PC-3 (cell line): ENCODE data around the gene GINS2. TPM values are rescaled to one million over a fixed set of nuclear protein-coding genes. Genes with fewer than 3 reads are reported as not detected.

Experiments used
- ATAC-seq: fragments of 200-7000 bp; cut with Tn5 transposase; 2 replicates; pipeline ENCODE4 v1.9.1; 2020; ENCODE audit warnings: mild to moderate bottlenecking, moderate library complexity
- BruUV-seq: library from RNA; stranded (reverse); fragments of 400-500 nt; replicated peaks from 2 replicates; lab custom pipeline; 2021; lab: Mats Ljungman, UMichigan
- CTCF ChIA-PET: fragments of 300-600 bp; sonication (Branson Sonifier 250); formaldehyde crosslinking; loops from one replicate; lab custom pipeline; 2022; ENCODE audit warnings: antibody characterized with exemption; lab: Charles Lee
- POLR2A ChIA-PET: fragments of 300-600 bp; sonication (Branson Sonifier 250); formaldehyde crosslinking; loops from one replicate; lab custom pipeline; 2022; ENCODE audit warnings: antibody characterized with exemption; ENCODE audit not compliant: unreplicated experiment; lab: Charles Lee
- DNase-seq: peaks from one replicate; pipeline ENCODE4 v3.0.0-alpha.2; 2015
- H2AFZ ChIP-seq: fragments of 300-600 bp; sonication (generic); 2 replicates; pipeline ENCODE4 v1.6.0; 2016; ENCODE audit warnings: antibody characterized with exemption, low read length
- H3F3A ChIP-seq: fragments of 300-600 bp; sonication (generic); one replicate; pipeline ENCODE4 v1.6.0; 2017; ENCODE audit warnings: antibody characterized with exemption, low read length, control low read depth, mild to moderate bottlenecking; ENCODE audit not compliant: unreplicated experiment
- H3K27ac ChIP-seq: fragments of 300-600 bp; sonication (generic); 2 replicates; pipeline ENCODE4 v1.5.1; 2016; ENCODE audit warnings: mild to moderate bottlenecking, low read length
- H3K27me3 ChIP-seq: fragments of 300-600 bp; sonication (generic); 2 replicates; pipeline ENCODE4 v1.6.1; 2016; ENCODE audit warnings: low read length, mixed read lengths
- H3K36me3 ChIP-seq: fragments of 300-600 bp; sonication (generic); 2 replicates; pipeline ENCODE4 v1.6.1; 2016; ENCODE audit warnings: low read depth, mixed run types, low read length, mixed read lengths
- H3K4me1 ChIP-seq: fragments of 300-600 bp; sonication (generic); 2 replicates; pipeline ENCODE4 v1.5.1; 2016; ENCODE audit warnings: low read length; ENCODE audit not compliant: insufficient read depth
- H3K4me2 ChIP-seq: fragments of 300-600 bp; sonication (generic); 2 replicates; pipeline ENCODE4 v1.6.0; 2016; ENCODE audit warnings: low read length
- H3K4me3 ChIP-seq: fragments of 300-600 bp; sonication (generic); 2 replicates; pipeline ENCODE4 v1.5.1; 2016; ENCODE audit warnings: mild to moderate bottlenecking, low read length, mixed read lengths
- H3K79me2 ChIP-seq: fragments of 300-600 bp; sonication (generic); 2 replicates; pipeline ENCODE4 v1.6.1; 2017; ENCODE audit warnings: low read length, mixed read lengths
- H3K9ac ChIP-seq: fragments of 300-600 bp; sonication (generic); 2 replicates; pipeline ENCODE4 v1.6.0; 2016; ENCODE audit warnings: mild to moderate bottlenecking, low read length
- H3K9me2 ChIP-seq: fragments of 300-600 bp; sonication (generic); replicated peaks from 2 replicates; pipeline ENCODE4 v1.6.1; 2016; ENCODE audit warnings: mixed run types, low read length, mixed read lengths
- H3K9me3 ChIP-seq: fragments of 300-600 bp; sonication (generic); 2 replicates; pipeline ENCODE4 v1.6.1; 2016; ENCODE audit warnings: low read length, mixed read lengths
- H4K20me1 ChIP-seq: fragments of 300-600 bp; sonication (generic); 2 replicates; pipeline ENCODE4 v1.6.1; 2016; ENCODE audit warnings: low read length, mixed read lengths
- EZH2 ChIP-seq: fragments of 300-600 bp; sonication (generic); IDR thresholded peaks from one replicate; pipeline ENCODE4 v1.6.1; 2017; ENCODE audit warnings: antibody characterized with exemption, mild to moderate bottlenecking, low read length; ENCODE audit not compliant: unreplicated experiment
- EZH2phosphoT487 ChIP-seq: fragments of 300-600 bp; sonication (generic); IDR thresholded peaks from 2 replicates; pipeline ENCODE4 v1.6.1; 2018; ENCODE audit warnings: mild to moderate bottlenecking, antibody characterized with exemption, low read length, borderline replicate concordance
- intact Hi-C: fragments of 100-400 bp; cut with micrococcal nuclease; formaldehyde crosslinking; loops from 2 replicates; pipeline ENCODE4 v1.9.0; 2023
- total RNA-seq: library from RNA; depleted of rRNA; stranded (reverse); fragments of >200 nt; gene quantifications from 2 replicates; pipeline ENCODE4 v1.2.3, GENCODE V29; 2014
- TF ChIP-seq, protein P1 (sequence below): fragments of 300-600 bp; sonication (generic); conservative IDR thresholded peaks from 2 replicates; pipeline ENCODE4 v1.5.1; 2017; ENCODE audit warnings: antibody characterized with exemption, low read depth, mild to moderate bottlenecking, low read length

The GINS2 gene
- total RNA-seq, 1 experiment from 2014 or later, result 28.7 TPM

DNA sequence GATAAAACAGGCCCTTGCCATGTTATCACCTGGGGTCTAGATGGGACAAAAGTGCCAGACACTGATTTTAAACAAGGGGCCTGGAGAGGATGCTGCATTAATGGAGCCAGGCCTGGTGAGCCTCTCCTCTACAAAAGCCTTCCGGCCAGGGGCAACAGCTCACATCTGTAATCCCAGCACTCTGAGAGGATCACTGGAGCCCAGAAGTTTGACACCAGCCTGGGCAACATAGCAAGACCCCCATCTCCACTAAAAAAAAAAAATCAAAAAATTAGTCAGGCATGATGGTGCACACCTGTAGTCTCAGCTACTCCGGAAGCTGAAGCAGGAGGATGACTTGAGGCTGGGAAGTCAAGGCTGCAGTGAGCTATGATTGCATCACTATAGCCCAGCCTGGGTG is 3.5 kb downstream of the GINS2 start:
- no peak for TF ChIP-seq EZH2
- no peak for TF ChIP-seq EZH2phosphoT487
- TF ChIP-seq, protein P1, sequence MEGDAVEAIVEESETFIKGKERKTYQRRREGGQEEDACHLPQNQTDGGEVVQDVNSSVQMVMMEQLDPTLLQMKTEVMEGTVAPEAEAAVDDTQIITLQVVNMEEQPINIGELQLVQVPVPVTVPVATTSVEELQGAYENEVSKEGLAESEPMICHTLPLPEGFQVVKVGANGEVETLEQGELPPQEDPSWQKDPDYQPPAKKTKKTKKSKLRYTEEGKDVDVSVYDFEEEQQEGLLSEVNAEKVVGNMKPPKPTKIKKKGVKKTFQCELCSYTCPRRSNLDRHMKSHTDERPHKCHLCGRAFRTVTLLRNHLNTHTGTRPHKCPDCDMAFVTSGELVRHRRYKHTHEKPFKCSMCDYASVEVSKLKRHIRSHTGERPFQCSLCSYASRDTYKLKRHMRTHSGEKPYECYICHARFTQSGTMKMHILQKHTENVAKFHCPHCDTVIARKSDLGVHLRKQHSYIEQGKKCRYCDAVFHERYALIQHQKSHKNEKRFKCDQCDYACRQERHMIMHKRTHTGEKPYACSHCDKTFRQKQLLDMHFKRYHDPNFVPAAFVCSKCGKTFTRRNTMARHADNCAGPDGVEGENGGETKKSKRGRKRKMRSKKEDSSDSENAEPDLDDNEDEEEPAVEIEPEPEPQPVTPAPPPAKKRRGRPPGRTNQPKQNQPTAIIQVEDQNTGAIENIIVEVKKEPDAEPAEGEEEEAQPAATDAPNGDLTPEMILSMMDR, result no peak
- Histone ChIP-seq H3K9ac (no peak overlapping the region), H3K36me3 (peaks cover 7% of the 10 kb centered on the region), H4K20me1 (peaks cover 10% of the 10 kb centered on the region; the same call in 1 of the 2 replicates), H3K27me3 (no peaks in the 10 kb centered on the region), H3F3A (no peaks in the 10 kb centered on the region), H3K9me3 (no peaks in the 10 kb centered on the region), H3K27ac (no peak overlapping the region), H3K4me3 (no peak overlapping the region), H3K4me1 (peaks cover 14% of the 10 kb centered on the region), H3K79me2 (peaks cover 28% of the 10 kb centered on the region), H3K4me2 (no peak overlapping the region), H3K9me2 (no peaks in the 10 kb centered on the region), H2AFZ (no peak overlapping the region)
- DNase-seq, result no peak
- POLR2A ChIA-PET, result no interaction called here
- CTCF ChIA-PET, result interaction anchor here (0.6 kb wide), 1 partner anchor 35 kb away, joined by 6 read pairs; no protein-coding TSS in a partner anchor
- intact Hi-C loops, result no loop called here
- no TSS peak for BruUV-seq
- ATAC-seq, result no peak

- H2AFZ ChIP-seq, result no peak overlapping the region
- H3K4me2 ChIP-seq, result no peak overlapping the region
- ATAC-seq (no peak), DNase-seq (no peak)
- no peaks in the 10 kb centered on the region for H3K27me3 ChIP-seq
- intact Hi-C loops, result no loop called here
- peaks cover 8% of the 10 kb centered on the region; the same call in 1 of the 2 replicates for H3K4me1 ChIP-seq
- no peak overlapping the region for H3K9ac ChIP-seq
- ChIA-PET POLR2A (no interaction called here), CTCF (no interaction called here)
- no peak overlapping the region for H3K4me3 ChIP-seq
- TF ChIP-seq EZH2phosphoT487, result no peak
- TF ChIP-seq, protein P1, result no peak
- TF ChIP-seq EZH2, result no peak
- H3K27ac ChIP-seq, result no peak overlapping the region
- no peaks in the 10 kb centered on the region for H3F3A ChIP-seq
- H4K20me1 ChIP-seq, result peaks cover 10% of the 10 kb centered on the region; the same call in 1 of the 2 replicates
- H3K9me2 ChIP-seq, result no peaks in the 10 kb centered on the region
- peaks cover 8% of the 10 kb centered on the region for H3K36me3 ChIP-seq
- H3K9me3 ChIP-seq, result no peaks in the 10 kb centered on the region
- peaks cover 25% of the 10 kb centered on the region for H3K79me2 ChIP-seq
- no TSS peak for BruUV-seq
Measured at GRCh38 chr16:85683363-85683762, 5.4 kb downstream of the GINS2 start.

DNA sequence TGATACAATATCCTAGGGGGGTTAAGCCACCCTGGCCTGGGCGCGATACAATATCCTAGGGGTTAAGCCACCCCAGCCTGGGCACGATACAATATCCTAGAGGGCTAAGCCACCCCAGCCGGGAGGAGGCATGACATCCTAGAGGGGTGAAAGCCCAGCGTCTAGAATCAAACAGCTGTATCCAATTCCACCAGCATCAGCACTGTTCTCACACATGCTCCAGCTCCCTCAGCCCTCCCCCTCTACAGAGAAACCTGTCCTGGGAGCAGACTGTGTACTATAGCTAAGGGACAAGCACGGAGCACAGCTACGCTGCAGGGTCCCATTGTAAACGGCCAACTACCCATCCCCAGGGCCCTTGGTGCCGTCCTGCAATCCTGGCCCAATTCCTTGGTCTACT is 6.2 kb downstream of the GINS2 start:
- Histone ChIP-seq H3K79me2 (peaks cover 17% of the 10 kb centered on the region), H4K20me1 (peaks cover 7% of the 10 kb centered on the region; the same call in 1 of the 2 replicates), H2AFZ (no peak overlapping the region), H3K9me3 (no peaks in the 10 kb centered on the region), H3K4me1 (peaks cover 7% of the 10 kb centered on the region; the same call in 1 of the 2 replicates), H3K4me3 (no peak overlapping the region), H3K27me3 (no peaks in the 10 kb centered on the region), H3K27ac (no peak overlapping the region), H3K36me3 (peaks cover 8% of the 10 kb centered on the region), H3F3A (no peaks in the 10 kb centered on the region), H3K4me2 (no peak overlapping the region), H3K9me2 (no peaks in the 10 kb centered on the region), H3K9ac (no peak overlapping the region)
- TF ChIP-seq, protein P1, result no peak
- TF ChIP-seq EZH2 (no peak), EZH2phosphoT487 (no peak)
- POLR2A ChIA-PET, result no interaction called here
- ATAC-seq (no peak), DNase-seq (no peak)
- CTCF ChIA-PET, result no interaction called here
- intact Hi-C loops, result no loop called here
- BruUV-seq, result no TSS peak
